ENCODE measurements around the gene RYR2. TPM values are rescaled to one million over a fixed set of nuclear protein-coding genes. Genes with fewer than 3 reads are reported as not detected.
A peak's percentile ranks its signal among the peaks of the same experiment; 100 is the strongest.

RYR2 gene
- total and polyA plus RNA-seq, 11 donors: 77.7 to 1,319 (median 805) TPM

DNA sequence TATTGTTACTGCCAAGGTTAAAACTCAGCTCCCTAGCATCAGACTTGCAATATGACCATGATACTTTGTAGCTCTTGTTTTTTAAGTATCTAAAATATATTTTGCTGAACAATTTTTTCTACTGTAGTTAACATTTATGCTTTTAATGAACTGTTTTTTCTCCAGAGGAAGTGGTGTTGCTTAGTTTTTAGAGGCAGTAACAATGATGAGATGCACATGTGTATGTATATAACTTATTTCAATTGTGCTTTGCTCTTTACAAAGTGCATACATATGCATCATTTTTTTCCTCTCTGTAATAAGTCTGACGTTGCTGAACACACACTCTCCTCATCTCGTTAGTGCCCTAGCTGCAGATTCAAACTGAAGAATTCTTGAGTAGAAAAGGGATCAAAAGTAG is 430.0 kb downstream of the RYR2 start:
- WGBS, 4 donors: 0 to 64% (median 26%) methylated on average over 2 of the region's 2 CpGs
- DNase-seq (no peak), ATAC-seq (no peak)
- Histone ChIP-seq H3K27ac (no peak overlapping the region), H3K4me3 (no peak overlapping the region), H3K9me3 (no peaks in the 10 kb centered on the region), H3K27me3 (no peaks in the 10 kb centered on the region), H3K36me3 (peaks cover 0 to 78% (median 0%) of the 10 kb centered on the region in 9 donors), H3K4me1 (peaks cover 0 to 54% (median 4%) of the 10 kb centered on the region in 12 donors)
- TF ChIP-seq, protein P1, sequence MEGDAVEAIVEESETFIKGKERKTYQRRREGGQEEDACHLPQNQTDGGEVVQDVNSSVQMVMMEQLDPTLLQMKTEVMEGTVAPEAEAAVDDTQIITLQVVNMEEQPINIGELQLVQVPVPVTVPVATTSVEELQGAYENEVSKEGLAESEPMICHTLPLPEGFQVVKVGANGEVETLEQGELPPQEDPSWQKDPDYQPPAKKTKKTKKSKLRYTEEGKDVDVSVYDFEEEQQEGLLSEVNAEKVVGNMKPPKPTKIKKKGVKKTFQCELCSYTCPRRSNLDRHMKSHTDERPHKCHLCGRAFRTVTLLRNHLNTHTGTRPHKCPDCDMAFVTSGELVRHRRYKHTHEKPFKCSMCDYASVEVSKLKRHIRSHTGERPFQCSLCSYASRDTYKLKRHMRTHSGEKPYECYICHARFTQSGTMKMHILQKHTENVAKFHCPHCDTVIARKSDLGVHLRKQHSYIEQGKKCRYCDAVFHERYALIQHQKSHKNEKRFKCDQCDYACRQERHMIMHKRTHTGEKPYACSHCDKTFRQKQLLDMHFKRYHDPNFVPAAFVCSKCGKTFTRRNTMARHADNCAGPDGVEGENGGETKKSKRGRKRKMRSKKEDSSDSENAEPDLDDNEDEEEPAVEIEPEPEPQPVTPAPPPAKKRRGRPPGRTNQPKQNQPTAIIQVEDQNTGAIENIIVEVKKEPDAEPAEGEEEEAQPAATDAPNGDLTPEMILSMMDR (IDR thresholded peaks at IDR 0.05): no peak
- no peak for TF ChIP-seq POLR2A (IDR thresholded peaks at IDR 0.05)
- intact Hi-C loops (cut with DNase I): no loop called here

DNA sequence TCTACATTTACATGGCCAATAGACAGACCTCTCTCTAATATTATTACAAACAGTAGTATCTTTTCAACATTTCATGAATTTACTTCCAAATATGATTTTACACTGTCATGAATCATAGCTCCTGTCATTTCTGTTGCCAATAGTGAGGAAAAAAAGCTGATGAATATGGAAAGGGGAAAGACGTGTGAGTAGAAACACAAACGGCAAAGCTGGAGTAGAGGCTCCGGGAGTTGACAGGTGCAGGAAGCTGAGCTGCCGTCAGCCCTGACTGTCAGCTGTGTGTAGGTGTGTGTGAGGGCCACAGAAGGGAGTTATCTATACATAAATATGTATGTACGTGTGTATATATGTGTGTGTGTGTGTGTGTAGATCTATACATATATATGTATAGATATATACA is 431.9 kb downstream of the RYR2 start:
- ATAC-seq (no peak), DNase-seq (no peak)
- H3K9me3 ChIP-seq: no peaks in the 10 kb centered on the region
- intact Hi-C loops (cut with DNase I): no loop called here
- peaks cover 0 to 85% (median 0%) of the 10 kb centered on the region in 9 donors for H3K36me3 ChIP-seq
- WGBS, 4 donors: 57 to 72% (median 64%) methylated on average over 5 of the region's 5 CpGs
- TF ChIP-seq POLR2A (IDR thresholded peaks at IDR 0.05): no peak
- TF ChIP-seq, protein P1 (IDR thresholded peaks at IDR 0.05): no peak
- no peak overlapping the region for H3K27ac ChIP-seq
- no peak overlapping the region for H3K4me3 ChIP-seq
- no peaks in the 10 kb centered on the region for H3K27me3 ChIP-seq
- peaks cover 0 to 58% (median 7%) of the 10 kb centered on the region in 12 donors for H3K4me1 ChIP-seq

DNA sequence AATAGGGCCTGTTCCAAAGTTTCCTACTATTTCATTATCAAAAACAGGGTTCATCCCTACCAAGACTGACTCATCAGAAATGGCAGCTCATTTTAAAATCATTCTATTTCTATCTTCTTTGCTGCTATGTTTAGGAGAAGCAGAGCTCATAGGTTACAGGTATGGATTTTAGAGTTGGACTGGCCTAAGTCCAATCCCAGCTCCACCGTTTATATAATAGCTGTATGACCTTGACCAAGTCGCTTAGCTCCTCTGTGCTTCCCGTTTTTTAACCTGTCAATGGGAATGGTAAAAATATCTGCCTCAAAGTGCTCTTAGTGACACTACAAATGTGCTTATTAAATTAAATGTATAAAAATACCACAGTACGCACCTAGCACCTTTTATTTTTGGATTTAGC is 436.1 kb downstream of the RYR2 start:
- Histone ChIP-seq H3K27ac (peak overlapping the region in 7 of 12 donors; percentile 4 to 59 (median 30)), H3K36me3 (peaks cover 0 to 60% (median 0%) of the 10 kb centered on the region in 9 donors), H3K4me1 (peaks cover 0 to 40% (median 5%) of the 10 kb centered on the region in 12 donors), H3K9me3 (no peaks in the 10 kb centered on the region), H3K4me3 (no peak overlapping the region), H3K27me3 (no peaks in the 10 kb centered on the region)
- intact Hi-C loops (cut with DNase I): no loop called here
- WGBS, 4 donors: 40 to 55% (median 44%) methylated on average over 4 of the region's 4 CpGs
- TF ChIP-seq, protein P1 (IDR thresholded peaks at IDR 0.05): no peak
- TF ChIP-seq POLR2A (IDR thresholded peaks at IDR 0.05): no peak
- ATAC-seq (peak; percentile 8 to 30 (median 19)), DNase-seq (no peak)

DNA sequence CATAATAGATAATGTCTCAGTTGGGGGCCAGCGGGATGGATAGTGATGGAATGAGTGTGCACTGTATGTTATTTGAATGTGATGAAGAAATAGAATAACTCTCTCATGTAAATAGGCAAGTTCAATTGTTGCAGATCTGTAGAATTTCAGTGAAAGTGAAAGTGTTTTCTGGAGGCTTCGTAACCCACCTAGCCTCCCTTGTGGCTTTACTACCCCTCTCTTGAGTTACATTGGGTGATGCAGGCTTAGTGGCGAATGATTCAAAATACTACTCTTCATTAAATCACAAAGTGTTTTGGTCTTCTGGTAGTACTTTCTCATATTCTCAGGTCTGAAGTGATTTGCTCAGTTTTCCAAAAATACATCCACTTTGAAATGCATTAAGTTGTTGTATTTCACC is 436.9 kb downstream of the RYR2 start:
- H3K27me3 ChIP-seq: no peaks in the 10 kb centered on the region
- no peak for TF ChIP-seq POLR2A (IDR thresholded peaks at IDR 0.05)
- TF ChIP-seq, protein P1 (IDR thresholded peaks at IDR 0.05): no peak
- intact Hi-C loops (cut with DNase I): no loop called here
- 78 to 90% (median 83%) methylated on average over 3 of the region's 3 CpGs for WGBS, 4 donors
- peaks cover 0 to 48% (median 5%) of the 10 kb centered on the region in 12 donors for H3K4me1 ChIP-seq
- H3K9me3 ChIP-seq: no peaks in the 10 kb centered on the region
- no peak overlapping the region for H3K4me3 ChIP-seq
- ATAC-seq (no peak), DNase-seq (no peak)
- H3K27ac ChIP-seq: peak overlapping the region in 1 of 12 donors; percentile 30
- H3K36me3 ChIP-seq: peaks cover 0 to 60% (median 0%) of the 10 kb centered on the region in 9 donors

Measured in heart left ventricle (tissue), 16 donors.